Neural progenitor cell (in vitro differentiated cells): ENCODE data around the gene LDB2. TPM values are rescaled to one million over a fixed set of nuclear protein-coding genes. Genes with fewer than 3 reads are reported as not detected.

Experiments
- DNase-seq: peaks from one replicate; pipeline ENCODE4 v3.0.0-alpha.2; 2016; ENCODE audit warnings: low spot score
- H2AFZ ChIP-seq: fragments of 200-600 bp; sonication (generic); replicated peaks from 2 replicates; pipeline ENCODE4 v1.6.1; 2016; ENCODE audit warnings: antibody characterized with exemption
- H3F3A ChIP-seq: fragments of 200-600 bp; sonication (generic); 2 replicates; pipeline ENCODE4 v1.6.1; 2016; ENCODE audit warnings: antibody characterized with exemption, low read depth
- H3K27ac ChIP-seq: fragments of 200-600 bp; sonication (generic); 2 replicates; pipeline ENCODE4 v1.5.1; 2016; ENCODE audit warnings: mild to moderate bottlenecking
- H3K27me3 ChIP-seq: fragments of 200-600 bp; sonication (generic); 2 replicates; pipeline ENCODE4 v1.6.1; 2016; ENCODE audit warnings: mild to moderate bottlenecking, moderate library complexity
- H3K36me3 ChIP-seq: fragments of 200-600 bp; sonication (generic); 2 replicates; pipeline ENCODE4 v1.5.1; 2016
- H3K4me1 ChIP-seq: fragments of 200-600 bp; sonication (generic); 2 replicates; pipeline ENCODE4 v1.6.1; 2016; ENCODE audit warnings: mixed run types
- H3K4me2 ChIP-seq: fragments of 200-600 bp; sonication (generic); 2 replicates; pipeline ENCODE4 v1.6.1; 2016
- H3K4me3 ChIP-seq: fragments of 200-600 bp; sonication (generic); 2 replicates; pipeline ENCODE4 v1.5.1; 2016
- H3K79me2 ChIP-seq: fragments of 200-600 bp; sonication (generic); 2 replicates; pipeline ENCODE4 v1.6.1; 2016; ENCODE audit warnings: low read depth
- H3K9ac ChIP-seq: fragments of 200-600 bp; sonication (generic); 2 replicates; pipeline ENCODE4 v1.6.1; 2016
- H3K9me3 ChIP-seq: fragments of 200-600 bp; sonication (generic); 2 replicates; pipeline ENCODE4 v1.5.1; 2016; ENCODE audit warnings: low read depth
- H4K20me1 ChIP-seq: fragments of 200-600 bp; sonication (generic); 2 replicates; pipeline ENCODE4 v1.6.1; 2016; ENCODE audit warnings: low read depth
- H3K27ac Mint-ChIP-seq: 3 replicates; pipeline ENCODE4 v1.8.0; 2021; ENCODE audit warnings: mixed read lengths
- H3K27me3 Mint-ChIP-seq: 2 replicates; pipeline ENCODE4 v1.8.0; 2022; ENCODE audit warnings: low read depth, mild to moderate bottlenecking, inconsistent platforms, moderate library complexity, mixed read lengths; ENCODE audit not compliant: insufficient read depth
- H3K36me3 Mint-ChIP-seq: 3 replicates; pipeline ENCODE4 v1.8.0; 2021; ENCODE audit warnings: mixed read lengths
- H3K4me1 Mint-ChIP-seq: 3 replicates; pipeline ENCODE4 v1.8.0; 2021; ENCODE audit warnings: mixed read lengths
- H3K4me3 Mint-ChIP-seq: 3 replicates; pipeline ENCODE4 v1.8.0; 2021; ENCODE audit warnings: mild to moderate bottlenecking, moderate library complexity, mixed read lengths
- H3K9me3 Mint-ChIP-seq: 3 replicates; pipeline ENCODE4 v1.8.0; 2020; ENCODE audit warnings: mixed read lengths
- EZH2 ChIP-seq: fragments of 200-600 bp; sonication (generic); IDR thresholded peaks from 2 replicates; pipeline ENCODE4 v1.6.1; 2017; ENCODE audit warnings: antibody characterized with exemption, mild to moderate bottlenecking, moderate library complexity
- EZH2phosphoT487 ChIP-seq: fragments of 200-600 bp; sonication (generic); IDR thresholded peaks from 2 replicates; pipeline ENCODE4 v1.6.1; 2017; ENCODE audit warnings: antibody characterized with exemption
- total RNA-seq: library from RNA; depleted of rRNA; stranded (reverse); fragments of >200 nt; gene quantifications from 2 replicates; pipeline ENCODE4 v1.2.3, GENCODE V29; 2015; ENCODE audit warnings: low replicate concordance
- TF ChIP-seq, protein P1 (sequence below): fragments of 200-600 bp; sonication (generic); IDR thresholded peaks from 2 replicates; pipeline ENCODE4 v1.5.1; 2017; ENCODE audit warnings: antibody characterized with exemption, mild to moderate bottlenecking

The LDB2 gene
- total RNA-seq, 1 donor from 2014 or later = 24.3 TPM

DNA sequence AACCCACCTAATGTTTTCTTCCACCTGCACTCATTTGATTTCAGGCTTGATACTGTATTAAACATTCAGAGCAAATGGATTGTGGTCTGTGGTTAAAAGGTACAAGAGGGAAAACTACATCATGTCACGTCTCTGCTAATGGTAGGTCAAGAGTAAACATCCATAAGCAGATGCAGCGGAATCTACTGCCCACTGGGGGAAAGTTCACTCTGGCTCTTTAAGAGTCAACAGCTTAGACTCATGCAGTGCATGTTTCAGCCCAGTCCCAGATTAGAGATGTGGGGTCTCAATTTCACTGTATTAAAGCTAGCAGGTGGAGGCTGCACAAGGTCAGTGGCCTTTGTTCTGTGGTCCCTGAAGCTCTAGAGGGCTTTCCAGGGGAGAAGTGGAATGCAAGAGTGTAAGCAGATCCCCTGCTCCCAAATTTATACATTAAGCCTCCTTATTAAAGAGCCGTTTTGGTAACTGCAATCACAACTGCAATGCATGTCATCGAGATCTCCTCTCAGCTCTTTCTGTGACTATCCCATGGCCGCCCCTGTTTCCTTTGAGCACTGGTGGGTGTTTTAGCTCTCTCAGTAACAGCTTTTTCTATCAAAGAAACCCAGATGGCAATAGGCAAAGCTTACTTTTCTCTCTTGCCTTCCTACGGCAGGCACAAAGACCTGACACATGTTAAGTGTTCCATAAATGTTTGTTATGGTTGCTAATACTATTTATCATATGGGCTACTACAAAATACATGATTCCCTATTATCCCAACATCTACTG, 53.4 kb downstream of the LDB2 start:
- no peaks in the 10 kb centered on the region for H4K20me1 ChIP-seq
- H3K9me3 Mint-ChIP-seq = peaks cover 4% of the 10 kb centered on the region
- TF ChIP-seq EZH2 = no peak
- TF ChIP-seq, protein P1, sequence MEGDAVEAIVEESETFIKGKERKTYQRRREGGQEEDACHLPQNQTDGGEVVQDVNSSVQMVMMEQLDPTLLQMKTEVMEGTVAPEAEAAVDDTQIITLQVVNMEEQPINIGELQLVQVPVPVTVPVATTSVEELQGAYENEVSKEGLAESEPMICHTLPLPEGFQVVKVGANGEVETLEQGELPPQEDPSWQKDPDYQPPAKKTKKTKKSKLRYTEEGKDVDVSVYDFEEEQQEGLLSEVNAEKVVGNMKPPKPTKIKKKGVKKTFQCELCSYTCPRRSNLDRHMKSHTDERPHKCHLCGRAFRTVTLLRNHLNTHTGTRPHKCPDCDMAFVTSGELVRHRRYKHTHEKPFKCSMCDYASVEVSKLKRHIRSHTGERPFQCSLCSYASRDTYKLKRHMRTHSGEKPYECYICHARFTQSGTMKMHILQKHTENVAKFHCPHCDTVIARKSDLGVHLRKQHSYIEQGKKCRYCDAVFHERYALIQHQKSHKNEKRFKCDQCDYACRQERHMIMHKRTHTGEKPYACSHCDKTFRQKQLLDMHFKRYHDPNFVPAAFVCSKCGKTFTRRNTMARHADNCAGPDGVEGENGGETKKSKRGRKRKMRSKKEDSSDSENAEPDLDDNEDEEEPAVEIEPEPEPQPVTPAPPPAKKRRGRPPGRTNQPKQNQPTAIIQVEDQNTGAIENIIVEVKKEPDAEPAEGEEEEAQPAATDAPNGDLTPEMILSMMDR = no peak
- no peak for TF ChIP-seq EZH2phosphoT487
- H3K9me3 ChIP-seq = no peaks in the 10 kb centered on the region
- H3F3A ChIP-seq = peaks cover 9% of the 10 kb centered on the region
- H3K27me3 Mint-ChIP-seq = no peaks in the 10 kb centered on the region
- H3K36me3 Mint-ChIP-seq = peaks cover 6% of the 10 kb centered on the region
- no peaks in the 10 kb centered on the region for H3K36me3 ChIP-seq
- no peak overlapping the region for H3K4me3 ChIP-seq
- peak overlapping the region; percentile 32 for H3K4me2 ChIP-seq
- no peak overlapping the region for H3K4me3 Mint-ChIP-seq
- peak overlapping the region; percentile 61 for H3K27ac Mint-ChIP-seq
- H3K9ac ChIP-seq = no peak overlapping the region
- peaks cover 16% of the 10 kb centered on the region for H3K4me1 ChIP-seq
- H3K4me1 Mint-ChIP-seq = peaks cover 29% of the 10 kb centered on the region
- H3K27ac ChIP-seq = no peak overlapping the region
- H3K27me3 ChIP-seq = no peaks in the 10 kb centered on the region
- no peak overlapping the region for H2AFZ ChIP-seq
- H3K79me2 ChIP-seq = no peaks in the 10 kb centered on the region
- peak; percentile 38 for DNase-seq

DNA sequence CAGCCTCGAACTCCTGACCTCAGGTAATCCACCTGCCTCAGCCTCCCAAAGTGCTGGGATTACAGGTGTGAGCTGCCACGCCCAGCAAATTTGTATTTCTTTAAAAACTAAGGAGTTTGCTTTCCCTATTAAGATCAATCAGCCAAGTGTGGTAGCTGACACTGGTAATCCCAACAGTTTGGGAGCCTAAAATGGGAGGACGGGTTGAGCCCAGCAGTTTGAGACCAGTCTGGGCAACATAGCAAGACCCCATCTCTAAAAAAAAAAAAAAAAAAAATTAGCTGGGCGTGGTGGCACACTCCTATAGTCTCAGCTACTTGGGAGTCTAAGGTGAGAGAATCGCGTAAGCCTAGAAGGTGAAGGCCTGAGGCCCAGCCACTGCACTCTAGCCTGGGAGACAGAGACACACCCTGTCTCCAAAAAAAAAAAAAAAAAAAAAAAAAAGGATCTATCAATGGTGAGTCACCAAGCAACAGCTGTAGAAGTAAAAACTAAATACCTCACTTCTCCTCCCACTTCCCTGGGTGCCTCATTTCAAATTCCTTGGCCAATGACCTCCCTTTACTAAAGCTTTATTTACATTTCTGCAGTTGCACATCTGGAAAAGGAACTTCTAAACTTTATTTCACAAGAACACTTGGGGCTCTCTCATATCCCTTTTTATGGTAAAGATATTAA, 54.5 kb downstream of the LDB2 start:
- H3F3A ChIP-seq = peaks cover 9% of the 10 kb centered on the region
- no peak overlapping the region for H3K4me3 ChIP-seq
- H3K9me3 ChIP-seq = no peaks in the 10 kb centered on the region
- no peaks in the 10 kb centered on the region for H4K20me1 ChIP-seq
- Mint-ChIP-seq H3K4me1 (peaks cover 29% of the 10 kb centered on the region), H3K4me3 (no peak overlapping the region), H3K36me3 (peaks cover 5% of the 10 kb centered on the region), H3K27ac (peak overlapping the region; percentile 47), H3K27me3 (no peaks in the 10 kb centered on the region), H3K9me3 (no peaks in the 10 kb centered on the region)
- no peaks in the 10 kb centered on the region for H3K36me3 ChIP-seq
- H3K9ac ChIP-seq = no peak overlapping the region
- no peaks in the 10 kb centered on the region for H3K27me3 ChIP-seq
- no peak overlapping the region for H3K27ac ChIP-seq
- DNase-seq = no peak
- no peaks in the 10 kb centered on the region for H3K79me2 ChIP-seq
- no peak for TF ChIP-seq EZH2phosphoT487
- TF ChIP-seq EZH2 = no peak
- TF ChIP-seq, protein P1 = no peak
- peaks cover 16% of the 10 kb centered on the region for H3K4me1 ChIP-seq
- peak overlapping the region; percentile 32 for H3K4me2 ChIP-seq
- no peak overlapping the region for H2AFZ ChIP-seq

- Histone ChIP-seq H3K36me3 (no peaks in the 10 kb centered on the region), H4K20me1 (no peaks in the 10 kb centered on the region), H3K4me1 (peaks cover 6% of the 10 kb centered on the region), H3K79me2 (no peaks in the 10 kb centered on the region), H3F3A (no peaks in the 10 kb centered on the region), H2AFZ (no peak overlapping the region), H3K27ac (no peak overlapping the region), H3K9ac (no peak overlapping the region), H3K4me3 (no peak overlapping the region), H3K4me2 (no peak overlapping the region), H3K27me3 (no peaks in the 10 kb centered on the region), H3K9me3 (no peaks in the 10 kb centered on the region)
- Mint-ChIP-seq H3K27me3 (no peaks in the 10 kb centered on the region), H3K36me3 (no peaks in the 10 kb centered on the region), H3K9me3 (peaks cover 2% of the 10 kb centered on the region), H3K4me1 (no peaks in the 10 kb centered on the region), H3K4me3 (no peak overlapping the region), H3K27ac (no peak overlapping the region)
- TF ChIP-seq, protein P1 = no peak
- TF ChIP-seq EZH2 (no peak), EZH2phosphoT487 (no peak)
- DNase-seq = no peak
These were observed 60.1 kb downstream of the LDB2 start for GRCh38 chr4:16838226-16838875.
